Small intestine (tissue), 7 donors: Measurements from ENCODE around the gene SCN10A. TPM values are rescaled to one million over a fixed set of nuclear protein-coding genes. Genes with fewer than 3 reads are reported as not detected.

ENCODE experiments used
- DNase-seq, 2 donors: peaks; one replicate each; pipeline versions ENCODE4 v3.0.0 to v3.0.0-alpha.2; 2013
- FAIRE-seq: peaks from 2 replicates; lab custom pipeline; 2012; peaks lifted over from hg19 to GRCh38; lab: Jason Lieb, UNC
- H3K27ac ChIP-seq, 3 donors: one replicate each; pipeline ENCODE4 v1.5.1; 2013; ENCODE audit warnings: low read length in 2 of 3, mild to moderate bottlenecking in 2 of 3, control low read depth in 1 of 3, inconsistent platforms in 1 of 3, low read depth in 1 of 3, moderate library complexity in 1 of 3
- H3K27me3 ChIP-seq, 3 donors: one replicate each; pipeline ENCODE4 v1.6.1; 2013; ENCODE audit warnings: low read length in 3 of 3, inconsistent platforms in 1 of 3; ENCODE audit not compliant: control insufficient read depth in 3 of 3, insufficient read depth in 3 of 3
- H3K36me3 ChIP-seq, 3 donors: one replicate each; pipeline ENCODE4 v1.6.1; 2013; ENCODE audit warnings: low read length in 3 of 3, inconsistent platforms in 1 of 3, low read depth in 1 of 3, mild to moderate bottlenecking in 1 of 3, moderate library complexity in 1 of 3; ENCODE audit not compliant: control insufficient read depth in 3 of 3, insufficient read depth in 2 of 3
- H3K4me1 ChIP-seq, 3 donors: one replicate each; pipeline ENCODE4 v1.6.1; 2013; ENCODE audit warnings: low read length in 2 of 3, inconsistent platforms in 1 of 3, low read depth in 1 of 3, mild to moderate bottlenecking in 1 of 3, moderate library complexity in 1 of 3; ENCODE audit not compliant: control insufficient read depth in 3 of 3, insufficient read depth in 2 of 3
- H3K4me3 ChIP-seq, 3 donors: one replicate each; pipeline ENCODE4 v1.5.1; 2013; ENCODE audit warnings: low read length in 3 of 3, control low read depth in 1 of 3, inconsistent platforms in 1 of 3, low read depth in 1 of 3, mild to moderate bottlenecking in 1 of 3, moderate library complexity in 1 of 3
- H3K9me3 ChIP-seq, 2 donors: one replicate each; pipeline ENCODE4 v1.6.1; 2013; ENCODE audit warnings: low read depth in 1 of 2, low read length in 1 of 2; ENCODE audit not compliant: control insufficient read depth in 2 of 2, insufficient read depth in 1 of 2
- WGBS, 3 donors: extraction: QIAGEN DNeasy Blood & Tissue Kit; methylation state at CpG; one replicate each; pipeline ENCODE4 v1.1.7; 2013; 5-methylcytosine and 5-hydroxymethylcytosine counted together
- polyA plus RNA-seq, 4 donors: library from polyadenylated mRNA; stranded (reverse) in 3 of 4; unstranded in 1 of 4; fragments of 200-250 nt in 3 of 4; fragments of 120-200 nt in 1 of 4; gene quantifications; one replicate each; pipeline versions ENCODE4 v1.2.1 to v1.2.3, GENCODE V29; 2013
- donor health status: healthy with polysubstance abuse.
- donor health status: control.
- donor health status: control.
- donor health status: Bipolar disorder and iron deficiency.
- donor health status: healthy.

Gene SCN10A
- polyA plus RNA-seq, 4 donors = not detected

GRCh38 chr3:38805765-38806386 lies 10.1 kb downstream of the SCN10A start:
- H3K4me1 ChIP-seq = no peaks in the 10 kb centered on the region
- H3K27me3 ChIP-seq = no peaks in the 10 kb centered on the region
- H3K4me3 ChIP-seq = no peak overlapping the region
- H3K36me3 ChIP-seq = no peaks in the 10 kb centered on the region
- FAIRE-seq (no peak), DNase-seq (peak; percentile 51 to 80)
- 9 to 13% (median 11%) methylated on average over 9 of the region's 9 CpGs for WGBS, 3 donors
- H3K9me3 ChIP-seq = no peaks in the 10 kb centered on the region
- no peak overlapping the region for H3K27ac ChIP-seq

- no peak for FAIRE-seq
- Histone ChIP-seq H3K4me3 (no peak overlapping the region), H3K4me1 (no peaks in the 10 kb centered on the region), H3K27ac (no peak overlapping the region), H3K9me3 (no peaks in the 10 kb centered on the region), H3K36me3 (no peaks in the 10 kb centered on the region), H3K27me3 (no peaks in the 10 kb centered on the region)
- WGBS, 3 donors = 66 to 79% (median 67%) methylated on average over 1 of the region's 1 CpG
- DNase-seq = no peak
Measured at GRCh38 chr3:38805004-38805403, 11.0 kb downstream of the SCN10A start.

GRCh38 chr3:38800511-38800910 lies 15.5 kb downstream of the SCN10A start:
- Histone ChIP-seq H3K27ac (no peak overlapping the region), H3K27me3 (no peaks in the 10 kb centered on the region), H3K9me3 (no peaks in the 10 kb centered on the region), H3K4me1 (no peaks in the 10 kb centered on the region), H3K36me3 (no peaks in the 10 kb centered on the region), H3K4me3 (no peak overlapping the region)
- WGBS, 3 donors = 48 to 55% (median 52%) methylated on average over 1 of the region's 1 CpG
- FAIRE-seq (no peak), DNase-seq (no peak)

GRCh38 chr3:38793721-38794120 lies 22.3 kb downstream of the SCN10A start:
- FAIRE-seq (no peak), DNase-seq (no peak)
- H3K9me3 ChIP-seq = no peaks in the 10 kb centered on the region
- no peak overlapping the region for H3K27ac ChIP-seq
- no peaks in the 10 kb centered on the region for H3K36me3 ChIP-seq
- H3K27me3 ChIP-seq = no peaks in the 10 kb centered on the region
- H3K4me3 ChIP-seq = no peak overlapping the region
- H3K4me1 ChIP-seq = no peaks in the 10 kb centered on the region
- WGBS, 3 donors = 82 to 89% (median 87%) methylated on average over 8 of the region's 8 CpGs

- H3K4me3 ChIP-seq = no peak overlapping the region
- 71 to 77% (median 73%) methylated on average over 1 of the region's 1 CpG for WGBS, 3 donors
- FAIRE-seq (no peak), DNase-seq (no peak)
- no peak overlapping the region for H3K27ac ChIP-seq
- no peaks in the 10 kb centered on the region for H3K27me3 ChIP-seq
- H3K9me3 ChIP-seq = no peaks in the 10 kb centered on the region
- no peaks in the 10 kb centered on the region for H3K4me1 ChIP-seq
- H3K36me3 ChIP-seq = no peaks in the 10 kb centered on the region
Measured at GRCh38 chr3:38792983-38793382, 23.0 kb downstream of the SCN10A start.

GRCh38 chr3:38782148-38782547 lies 33.9 kb downstream of the SCN10A start:
- WGBS, 3 donors = 18 to 58% (median 33%) methylated on average over 4 of the region's 4 CpGs
- Histone ChIP-seq H3K36me3 (no peaks in the 10 kb centered on the region), H3K9me3 (no peaks in the 10 kb centered on the region), H3K4me1 (no peaks in the 10 kb centered on the region), H3K27me3 (no peaks in the 10 kb centered on the region), H3K4me3 (no peak overlapping the region), H3K27ac (no peak overlapping the region)
- FAIRE-seq (no peak), DNase-seq (no peak)

- no peak for FAIRE-seq
- H3K9me3 ChIP-seq = no peaks in the 10 kb centered on the region
- H3K27me3 ChIP-seq = peaks cover 0 to 3% (median 0%) of the 10 kb centered on the region in 3 donors
- H3K4me1 ChIP-seq = no peaks in the 10 kb centered on the region
- no peak overlapping the region for H3K27ac ChIP-seq
- no peak overlapping the region for H3K4me3 ChIP-seq
- H3K36me3 ChIP-seq = no peaks in the 10 kb centered on the region
- DNase-seq = no peak
Measured at GRCh38 chr3:38773528-38773927, 42.5 kb downstream of the SCN10A start.

GRCh38 chr3:38763569-38763968 lies 52.4 kb downstream of the SCN10A start:
- no peak for FAIRE-seq
- H3K27ac ChIP-seq = no peak overlapping the region
- no peak for DNase-seq
- no peaks in the 10 kb centered on the region for H3K36me3 ChIP-seq
- peaks cover 0 to 2% of the 10 kb centered on the region in 2 donors for H3K9me3 ChIP-seq
- no peaks in the 10 kb centered on the region for H3K4me1 ChIP-seq
- no peak overlapping the region for H3K4me3 ChIP-seq
- whole genome bisulfite sequencing, 3 donors = 49 to 68% (median 53%) methylated on average over 3 of the region's 3 CpGs
- peaks cover 0 to 2% (median 0%) of the 10 kb centered on the region in 3 donors for H3K27me3 ChIP-seq

GRCh38 chr3:38758557-38758956 lies 57.5 kb downstream of the SCN10A start:
- H3K36me3 ChIP-seq = no peaks in the 10 kb centered on the region
- peaks cover 0 to 2% of the 10 kb centered on the region in 2 donors for H3K9me3 ChIP-seq
- H3K27me3 ChIP-seq = peaks cover 0 to 2% (median 0%) of the 10 kb centered on the region in 3 donors
- H3K4me3 ChIP-seq = no peak overlapping the region
- no peak overlapping the region for H3K27ac ChIP-seq
- DNase-seq (no peak), FAIRE-seq (no peak)
- no peaks in the 10 kb centered on the region for H3K4me1 ChIP-seq
- WGBS, 3 donors = 72 to 96% (median 91%) methylated on average over 3 of the region's 3 CpGs
